Transverse colon (tissue), 4 donors: Measurements from ENCODE around the gene ZSWIM2. TPM values are rescaled to one million over a fixed set of nuclear protein-coding genes. Genes with fewer than 3 reads are reported as not detected.

Experiments used
- DNase-seq: peaks from one replicate; pipeline ENCODE4 v3.0.0-alpha.2; 2019
- H3K27ac ChIP-seq, 4 donors: fragments of 200-600 bp; sonication (generic); 2 replicates each; pipeline ENCODE4 v1.5.1; 2016 to 2018; ENCODE audit warnings: inconsistent platforms in 4 of 4
- H3K27me3 ChIP-seq: fragments of 200-600 bp; sonication (generic); 2 replicates; pipeline ENCODE4 v1.5.1; 2017; ENCODE audit warnings: inconsistent platforms
- H3K36me3 ChIP-seq, 4 donors: fragments of 200-600 bp; sonication (generic); 2 replicates each; pipeline ENCODE4 v1.5.1; 2017 to 2019; ENCODE audit warnings: inconsistent platforms in 4 of 4
- H3K4me1 ChIP-seq, 4 donors: fragments of 200-600 bp; sonication (generic); 2 replicates each; pipeline ENCODE4 v1.5.1; 2017 to 2020; ENCODE audit warnings: inconsistent platforms in 4 of 4
- H3K4me3 ChIP-seq, 4 donors: fragments of 200-600 bp; sonication (generic); 1 replicate in 1 of 4; 2 replicates in 3 of 4; pipeline versions ENCODE4 v1.5.1 to v1.6.1; 2017 to 2019; ENCODE audit warnings: inconsistent platforms in 4 of 4
- H3K9me3 ChIP-seq, 2 donors: fragments of 200-600 bp; sonication (generic); 2 replicates each; pipeline ENCODE4 v1.5.1; 2017 to 2019; ENCODE audit warnings: inconsistent platforms in 2 of 2
- EP300 ChIP-seq: sonication (generic); formaldehyde crosslinking; IDR thresholded peaks from one replicate; pipeline ENCODE4 v1.6.1; 2017; ENCODE audit warnings: antibody characterized with exemption, low read depth
- POLR2A ChIP-seq: fragments of 450-650 bp; IDR thresholded peaks from one replicate; pipeline ENCODE4 v1.6.1; 2016; ENCODE audit warnings: antibody characterized with exemption, mild to moderate bottlenecking, moderate library complexity
- POLR2AphosphoS5 ChIP-seq, 3 donors: sonication (generic); formaldehyde crosslinking; IDR thresholded peaks; one replicate each; pipeline ENCODE4 v1.6.1; 2016; ENCODE audit warnings: antibody characterized with exemption in 3 of 3
- WGBS, 2 donors: methylation state at CpG; one replicate each; pipeline ENCODE4 v1.1.5; 2018; ENCODE audit warnings: low coverage in 1 of 2; 5-methylcytosine and 5-hydroxymethylcytosine counted together
- in situ Hi-C, 4 donors: fragments of 200-750 bp; cut with MboI; loops; one replicate each; pipeline versions ENCODE4 v1.15.0 to v1.15.1; 2017; ENCODE audit warnings: low sequenced_read_pairs in 3 of 4, low pct_ligation_motif_present in 1 of 4, low pct_unique_long_range_greater_than_20kb in 1 of 4
- intact Hi-C: fragments of 100-400 bp; cut with DNase I; formaldehyde crosslinking; loops from one replicate; pipeline ENCODE4 v1.15.1; 2023; ENCODE audit warnings: low total_unique reads
- total RNA-seq, 4 donors: library from RNA; depleted of rRNA; stranded (reverse); fragments of >200 nt; gene quantifications; one replicate each; pipeline ENCODE4 v1.1.0, GENCODE V29; 2016
- TF ChIP-seq, protein P1 (sequence below), 5 experiments: fragments of 200-600 bp in 3 of 5; fragments of 450-650 bp in 2 of 5; sonication (generic) in 3 of 5; IDR thresholded peaks; 1 replicate in 2 of 5; 2 replicates in 3 of 5; pipeline ENCODE4 v1.5.1; 2016 to 2017; ENCODE audit warnings: antibody characterized with exemption in 5 of 5, inconsistent platforms in 3 of 5, mild to moderate bottlenecking in 2 of 5, moderate library complexity in 1 of 5

The ZSWIM2 gene
- total RNA-seq, 4 donors from 2014 or later = not detected

DNA sequence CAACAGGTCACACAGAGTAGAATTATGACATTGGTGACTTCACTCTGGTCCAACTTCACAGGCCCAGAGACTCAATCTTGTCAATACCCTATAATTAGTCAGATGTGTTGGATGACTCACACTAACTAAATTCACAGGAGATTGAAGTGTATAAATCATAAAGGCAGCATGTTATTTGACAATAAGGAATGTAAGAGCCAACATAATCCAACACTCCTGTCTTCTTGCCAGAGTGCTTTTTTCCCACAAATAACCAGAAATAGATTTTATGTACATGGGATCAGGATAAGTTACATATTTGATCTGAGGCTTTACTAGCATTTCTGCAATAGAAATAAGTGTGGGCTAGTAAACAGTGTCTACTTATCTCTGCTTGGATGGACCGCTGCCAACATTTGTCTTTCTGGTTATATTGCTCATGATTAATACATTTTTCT is 42.2 kb upstream of the ZSWIM2 start:
- Histone ChIP-seq H3K36me3 (no peaks in the 10 kb centered on the region), H3K27me3 (no peaks in the 10 kb centered on the region), H3K9me3 (no peaks in the 10 kb centered on the region), H3K27ac (no peak overlapping the region), H3K4me1 (no peaks in the 10 kb centered on the region), H3K4me3 (no peak overlapping the region)
- intact Hi-C loops = no loop called here
- no peak for DNase-seq
- in situ Hi-C loops = no loop called here
- TF ChIP-seq POLR2AphosphoS5 (IDR thresholded peaks at IDR 0.05) (no peak), POLR2A (no peak), EP300 (no peak)
- TF ChIP-seq, protein P1, sequence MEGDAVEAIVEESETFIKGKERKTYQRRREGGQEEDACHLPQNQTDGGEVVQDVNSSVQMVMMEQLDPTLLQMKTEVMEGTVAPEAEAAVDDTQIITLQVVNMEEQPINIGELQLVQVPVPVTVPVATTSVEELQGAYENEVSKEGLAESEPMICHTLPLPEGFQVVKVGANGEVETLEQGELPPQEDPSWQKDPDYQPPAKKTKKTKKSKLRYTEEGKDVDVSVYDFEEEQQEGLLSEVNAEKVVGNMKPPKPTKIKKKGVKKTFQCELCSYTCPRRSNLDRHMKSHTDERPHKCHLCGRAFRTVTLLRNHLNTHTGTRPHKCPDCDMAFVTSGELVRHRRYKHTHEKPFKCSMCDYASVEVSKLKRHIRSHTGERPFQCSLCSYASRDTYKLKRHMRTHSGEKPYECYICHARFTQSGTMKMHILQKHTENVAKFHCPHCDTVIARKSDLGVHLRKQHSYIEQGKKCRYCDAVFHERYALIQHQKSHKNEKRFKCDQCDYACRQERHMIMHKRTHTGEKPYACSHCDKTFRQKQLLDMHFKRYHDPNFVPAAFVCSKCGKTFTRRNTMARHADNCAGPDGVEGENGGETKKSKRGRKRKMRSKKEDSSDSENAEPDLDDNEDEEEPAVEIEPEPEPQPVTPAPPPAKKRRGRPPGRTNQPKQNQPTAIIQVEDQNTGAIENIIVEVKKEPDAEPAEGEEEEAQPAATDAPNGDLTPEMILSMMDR (IDR thresholded peaks at IDR 0.05) = no peak
- WGBS, 2 donors = 79 to 93% methylated on average over 1 of the region's 1 CpG

DNA sequence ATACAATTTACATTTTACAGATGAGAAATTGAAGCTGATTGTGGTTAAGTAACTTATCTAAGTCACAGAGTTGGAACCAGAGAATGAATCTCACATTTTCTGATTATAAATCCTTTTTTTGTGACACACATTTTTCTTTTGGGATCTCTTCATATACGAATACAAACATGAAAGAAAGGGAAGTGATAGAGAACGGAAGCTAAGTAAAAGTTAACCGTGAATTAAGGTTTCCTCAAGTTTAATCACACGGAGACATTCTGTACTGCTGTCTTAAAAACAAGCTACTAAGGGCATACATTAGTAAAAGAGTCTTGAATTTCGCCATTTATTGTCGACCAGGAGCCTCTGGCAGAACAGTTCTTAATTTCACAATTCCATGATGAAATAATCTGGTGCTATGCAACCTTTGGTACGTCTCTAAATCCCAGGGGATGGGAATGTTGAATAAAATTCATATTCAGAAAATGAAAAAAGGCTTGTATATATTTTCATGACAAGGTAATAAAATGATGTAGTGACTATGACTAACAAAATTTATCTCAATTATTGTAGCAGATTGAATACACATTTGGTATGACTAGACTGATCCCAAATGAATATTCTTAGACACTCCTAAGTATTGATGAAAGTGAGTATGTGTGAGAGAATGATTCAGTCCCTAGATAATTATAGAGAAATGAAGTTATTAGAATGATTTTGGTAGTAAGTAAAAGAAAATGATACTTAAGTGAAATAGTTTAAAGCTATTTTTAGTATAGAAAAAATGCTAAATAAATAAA is 40.3 kb upstream of the ZSWIM2 start:
- no peak for TF ChIP-seq POLR2A
- TF ChIP-seq, protein P1 (IDR thresholded peaks at IDR 0.05) = no peak
- no peak for TF ChIP-seq EP300
- TF ChIP-seq POLR2AphosphoS5 (IDR thresholded peaks at IDR 0.05) = peak in 2 of 3 donors; percentile 24 to 41
- WGBS, 2 donors = 52 to 66% methylated on average over 7 of the region's 7 CpGs

DNA sequence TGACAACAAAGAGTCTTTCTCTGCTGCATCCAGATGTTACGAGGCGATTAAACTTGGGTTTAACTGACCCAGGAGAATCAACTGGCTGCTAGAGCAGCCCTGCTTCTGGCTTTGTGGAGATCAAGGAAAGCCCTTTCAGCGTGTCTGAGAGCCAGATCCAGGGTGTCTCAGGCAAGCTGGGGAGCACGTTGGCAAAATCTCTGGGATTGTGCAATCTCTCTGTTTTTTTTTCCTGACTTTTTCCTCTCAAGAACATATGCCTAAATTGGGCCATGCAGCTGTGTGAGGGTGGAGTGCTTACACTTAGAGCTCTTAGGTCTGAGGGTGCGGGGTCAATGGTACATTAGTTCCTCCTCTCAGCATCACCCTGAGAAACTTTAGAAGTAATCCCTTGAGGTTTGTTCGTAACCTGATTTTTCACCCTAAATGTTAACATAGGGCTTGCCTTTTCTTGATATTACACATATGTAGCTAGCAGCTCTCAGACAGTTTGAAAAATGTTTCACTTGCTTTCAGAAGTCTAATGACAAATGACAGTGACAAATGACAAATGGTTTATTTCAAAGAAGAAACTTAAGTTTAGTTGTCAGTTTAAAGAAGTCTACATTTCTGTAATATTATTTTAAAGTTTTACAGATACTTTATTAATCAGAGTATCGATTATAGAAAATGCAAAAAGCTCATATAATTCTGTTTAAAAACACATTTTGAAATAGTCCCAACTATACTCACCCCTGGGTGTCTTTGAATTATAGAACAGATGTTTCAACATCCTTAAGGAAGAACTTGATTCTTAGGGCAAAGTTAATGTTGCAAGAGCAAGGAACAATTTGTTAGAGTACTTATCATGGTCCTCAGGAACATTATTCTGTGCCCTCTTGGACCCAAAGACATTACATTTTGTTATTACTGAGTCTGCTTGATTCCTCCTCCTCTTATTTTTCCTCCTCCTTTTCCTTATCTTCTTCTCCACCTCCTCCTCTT is 38.4 kb upstream of the ZSWIM2 start:
- DNase-seq = no peak
- WGBS, 2 donors = 56 to 58% methylated on average over 3 to 7 of the region's 7 CpGs
- Histone ChIP-seq H3K27ac (no peak overlapping the region), H3K9me3 (peaks cover 0 to 1% of the 10 kb centered on the region in 2 donors), H3K27me3 (no peaks in the 10 kb centered on the region), H3K4me3 (no peak overlapping the region), H3K4me1 (no peaks in the 10 kb centered on the region), H3K36me3 (no peaks in the 10 kb centered on the region)
- TF ChIP-seq, protein P1 (IDR thresholded peaks at IDR 0.05) = no peak
- intact Hi-C loops (no loop called here), in situ Hi-C loops (no loop called here)

More for the DNA sequence above, 40.3 kb upstream of the ZSWIM2 start:
- no peak overlapping the region for H3K27ac ChIP-seq
- H3K4me1 ChIP-seq = no peaks in the 10 kb centered on the region
- intact Hi-C loops (no loop called here), in situ Hi-C loops (no loop called here)
- no peaks in the 10 kb centered on the region for H3K27me3 ChIP-seq
- H3K4me3 ChIP-seq = no peak overlapping the region
- H3K9me3 ChIP-seq = no peaks in the 10 kb centered on the region
- DNase-seq = no peak
- H3K36me3 ChIP-seq = no peaks in the 10 kb centered on the region

DNA sequence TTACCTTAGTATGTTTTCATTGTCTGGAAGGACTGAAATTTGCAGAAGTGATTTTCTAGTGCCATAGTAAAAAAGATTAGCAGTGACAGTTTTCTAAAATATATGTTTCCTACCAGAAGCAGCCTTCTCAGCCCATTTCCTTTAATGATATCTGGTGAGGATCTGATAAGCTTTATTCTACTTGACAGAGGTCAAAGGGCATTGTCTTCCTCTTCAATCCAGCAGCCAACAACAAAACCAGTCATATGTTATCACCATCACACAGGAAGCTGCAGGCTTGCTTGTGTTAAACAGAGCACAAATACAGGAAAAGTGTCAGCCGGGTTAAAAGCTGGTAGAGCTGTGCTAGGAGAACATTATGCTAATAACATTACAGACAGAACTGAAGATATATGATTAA is 35.6 kb upstream of the ZSWIM2 start:
- intact Hi-C loops = no loop called here
- Histone ChIP-seq H3K4me3 (no peak overlapping the region), H3K36me3 (no peaks in the 10 kb centered on the region), H3K4me1 (no peaks in the 10 kb centered on the region), H3K27ac (no peak overlapping the region), H3K27me3 (no peaks in the 10 kb centered on the region), H3K9me3 (peaks cover 6% of the 10 kb centered on the region in 2 donors)
- DNase-seq = no peak
- 10 to 30% methylated on average over 1 of the region's 1 CpG for WGBS, 2 donors
- TF ChIP-seq EP300 (no peak), POLR2AphosphoS5 (IDR thresholded peaks at IDR 0.05) (no peak), POLR2A (no peak)
- TF ChIP-seq, protein P1 (IDR thresholded peaks at IDR 0.05) = no peak
- in situ Hi-C loops = no loop called here
